ENCODE data around the gene KRTCAP2.
"Not testable (repeated sequence)": the region's sequence is repeated elsewhere in the genome, so short reads cannot be mapped to it uniquely, and the experiment has no call there.

The KRTCAP2 gene

GRCh38 chr1:155198547-155198906 lies 25.4 kb upstream of the KRTCAP2 start:
- no peak for DNase-seq

- DNase-seq: no peak
Measured at GRCh38 chr1:155197901-155198546, 24.9 kb upstream of the KRTCAP2 start.

GRCh38 chr1:155196893-155197638 lies 24.0 kb upstream of the KRTCAP2 start:
- no peak for DNase-seq

GRCh38 chr1:155196103-155196892 lies 23.2 kb upstream of the KRTCAP2 start:
- DNase-seq: no peak

GRCh38 chr1:155195201-155196102 lies 22.3 kb upstream of the KRTCAP2 start:
- DNase-seq: no peak

GRCh38 chr1:155193991-155194240 lies 20.8 kb upstream of the KRTCAP2 start:
- not testable (repeated sequence) for DNase-seq

- DNase-seq: peak; percentile 50 to 76
Measured at GRCh38 chr1:155193275-155193990, 20.3 kb upstream of the KRTCAP2 start.

GRCh38 chr1:155192346-155193274 lies 19.5 kb upstream of the KRTCAP2 start:
- no peak for DNase-seq

GRCh38 chr1:155191904-155192303 lies 18.8 kb upstream of the KRTCAP2 start:
- DNase-seq: no peak

GRCh38 chr1:155189926-155190325 lies 16.8 kb upstream of the KRTCAP2 start:
- DNase-seq: not testable (repeated sequence)

- DNase-seq: no peak
Measured at GRCh38 chr1:155188268-155188667, 15.2 kb upstream of the KRTCAP2 start.

- DNase-seq: no peak
Measured at GRCh38 chr1:155187456-155187891, 14.4 kb upstream of the KRTCAP2 start.

- no peak for DNase-seq
Measured at GRCh38 chr1:155186794-155187455, 13.8 kb upstream of the KRTCAP2 start.

- DNase-seq: no peak
Measured at GRCh38 chr1:155186067-155186793, 13.1 kb upstream of the KRTCAP2 start.

- DNase-seq: no peak
Measured at GRCh38 chr1:155185783-155186066, 12.6 kb upstream of the KRTCAP2 start.

- no peak for DNase-seq
Measured at GRCh38 chr1:155184835-155185782, 12.0 kb upstream of the KRTCAP2 start.

- no peak for DNase-seq
Measured at GRCh38 chr1:155184351-155184811, 11.3 kb upstream of the KRTCAP2 start.

GRCh38 chr1:155183775-155184221 lies 10.7 kb upstream of the KRTCAP2 start:
- no peak for DNase-seq

All from NCI-H524 (cell line).